HepG2 (cell line): ENCODE results near the gene DDX1. TPM values are rescaled to one million over a fixed set of nuclear protein-coding genes. Genes with fewer than 3 reads are reported as not detected.

Experiments
- AHDC1 ChIP-seq: sonication (generic); formaldehyde crosslinking; IDR thresholded peaks from 2 replicates; pipeline ENCODE4 v1.5.1; 2020; ENCODE audit warnings: mild to moderate bottlenecking, missing genetic modification reagents, borderline replicate concordance
- GMEB1 ChIP-seq: sonication (generic); formaldehyde crosslinking; IDR thresholded peaks from 2 replicates; pipeline ENCODE4 v1.5.1; 2020; ENCODE audit warnings: missing genetic modification reagents, mild to moderate bottlenecking, borderline replicate concordance
- LRRFIP1 ChIP-seq: sonication (generic); formaldehyde crosslinking; conservative IDR thresholded peaks from 2 replicates; pipeline ENCODE4 v1.4.0; 2020; ENCODE audit warnings: missing genetic modification reagents
- MLXIP ChIP-seq: sonication (generic); formaldehyde crosslinking; IDR thresholded peaks from 2 replicates; pipeline ENCODE4 v1.9.0; 2021; ENCODE audit warnings: missing genetic modification reagents, borderline replicate concordance
- NAIF1 ChIP-seq: sonication (generic); formaldehyde crosslinking; IDR thresholded peaks from 2 replicates; pipeline ENCODE4 v1.5.0; 2020; ENCODE audit warnings: mild to moderate bottlenecking, missing genetic modification reagents, borderline replicate concordance
- POLR2AphosphoS2 ChIP-seq: IDR thresholded peaks from 2 replicates; pipeline ENCODE4 v1.6.1; 2011; ENCODE audit warnings: low read depth, low read length, improper control_type of control experiment
- PRMT3 ChIP-seq: sonication (generic); formaldehyde crosslinking; IDR thresholded peaks from 2 replicates; pipeline ENCODE4 v1.8.1; 2022; ENCODE audit warnings: low read depth, mild to moderate bottlenecking, moderate library complexity, missing genetic modification reagents, borderline replicate concordance
- SIN3B ChIP-seq: fragments of 150-350 bp; IDR thresholded peaks from 2 replicates; pipeline ENCODE4 v1.6.1; 2014; ENCODE audit warnings: low read length
- TFE3 ChIP-seq: IDR thresholded peaks from 2 replicates; pipeline ENCODE4 v1.6.1; 2016
- ZBTB34 ChIP-seq: sonication (generic); formaldehyde crosslinking; IDR thresholded peaks from 2 replicates; pipeline ENCODE4 v1.8.0; 2022; ENCODE audit warnings: mild to moderate bottlenecking, missing genetic modification reagents
- ZIK1 ChIP-seq: sonication (generic); formaldehyde crosslinking; IDR thresholded peaks from 2 replicates; pipeline ENCODE4 v1.5.0; 2020; ENCODE audit warnings: mild to moderate bottlenecking, low read depth, missing genetic modification reagents, borderline replicate concordance
- ZNF792 ChIP-seq: IDR thresholded peaks from 2 replicates; pipeline ENCODE4 v1.6.1; 2016
- polyA plus RNA-seq, 8 experiments: library from polyadenylated mRNA; depleted of rRNA in 3 of 8; stranded (reverse) in 7 of 8; unstranded in 1 of 8; fragments of >200 nt; fragmentation: Illumina TruSeq in 4 of 8; extraction: Trizol in 4 of 8; gene quantifications; 2 replicates each; pipeline versions ENCODE4 v1.2.1 to v1.2.3, GENCODE V29; 2011 to 2016; ENCODE audit warnings: low read depth in 4 of 8, missing spikeins in 1 of 8, mixed read lengths in 1 of 8; ENCODE audit not compliant: insufficient read depth in 1 of 8
- total RNA-seq, 5 experiments: library from RNA; depleted of rRNA; stranded (reverse); fragments of >200 nt; fragmentation: Illumina TruSeq; extraction: Trizol; gene quantifications; 2 replicates each; pipeline ENCODE4 v1.2.3, GENCODE V29; 2016; ENCODE audit warnings: low read depth in 1 of 5

The DDX1 gene
- total and polyA plus RNA-seq, 2 of the 13 experiments (the other 11 are each of a cell fraction or from before 2014, with no cell fraction given), result 81.6 to 130 TPM

- TF ChIP-seq AHDC1 (CRISPR knock-in tag), result peak; percentile 55; the same call in 1 of the 2 replicates
- peak; percentile 85 for TF ChIP-seq SIN3B
- TF ChIP-seq TFE3 (CRISPR knock-in tag), result peak; percentile 44; the same call in 1 of the 2 replicates
- TF ChIP-seq MLXIP (CRISPR knock-in tag), result no peak
- 0 out of 2 replicates have a peak, but pooled peaks have one; percentile 70 for TF ChIP-seq ZBTB34 (CRISPR knock-in tag)
- TF ChIP-seq ZNF792 (CRISPR knock-in tag), result peak; percentile 61
- 0 out of 2 replicates have a peak, but pooled peaks have one; percentile 56 for TF ChIP-seq PRMT3 (CRISPR knock-in tag)
- no peak for TF ChIP-seq POLR2AphosphoS2
- no peak for TF ChIP-seq ZIK1
- TF ChIP-seq LRRFIP1, result no peak
- no peak for TF ChIP-seq NAIF1 (CRISPR knock-in tag)
- TF ChIP-seq GMEB1 (CRISPR knock-in tag), result no peak; the same call in 1 of the 2 replicates
Observed at GRCh38 chr2:15560988-15561573, 30.6 kb upstream of the DDX1 start, which contains the start of gene NBAS (continued).
